ENCODE measurements around the gene LEMD1. TPM values are rescaled to one million over a fixed set of nuclear protein-coding genes. Genes with fewer than 3 reads are reported as not detected.
"Not testable (repeated sequence)": the region's sequence is repeated elsewhere in the genome, so short reads cannot be mapped to it uniquely, and the experiment has no call there.

Gene LEMD1
- total RNA-seq, 2 experiments from 2014 or later: not detected

DNA sequence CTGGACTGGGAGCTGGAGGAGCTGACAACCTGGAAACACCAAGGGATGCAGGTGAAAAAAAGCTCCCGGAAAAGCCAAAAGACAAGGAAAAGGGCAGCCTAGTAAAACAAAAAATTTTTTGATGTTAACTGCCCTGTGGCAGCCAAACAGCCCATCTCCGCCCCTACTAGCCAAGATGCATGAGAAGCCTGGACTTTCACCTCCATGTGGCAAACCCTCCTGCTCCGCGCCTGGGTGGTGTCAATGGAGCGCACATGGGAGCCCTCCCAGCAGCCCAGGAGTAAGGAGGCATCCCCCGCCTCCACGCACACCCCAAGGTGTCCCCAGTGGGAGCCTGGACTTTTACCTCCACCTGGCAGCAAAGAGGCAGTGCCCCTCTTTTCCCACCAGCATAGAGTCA lies 30.5 kb downstream of the LEMD1 start:
- Mint-ChIP-seq H3K9me3 (no peaks in the 10 kb centered on the region), H3K27me3 (peaks cover 41% of the 10 kb centered on the region), H3K36me3 (ENCODE audit: low read depth) (no peaks in the 10 kb centered on the region), H3K4me1 (ENCODE audit: low read depth) (no peaks in the 10 kb centered on the region), H3K27ac (no peak overlapping the region), H3K4me3 (no peak overlapping the region)
- TF ChIP-seq, protein P1, sequence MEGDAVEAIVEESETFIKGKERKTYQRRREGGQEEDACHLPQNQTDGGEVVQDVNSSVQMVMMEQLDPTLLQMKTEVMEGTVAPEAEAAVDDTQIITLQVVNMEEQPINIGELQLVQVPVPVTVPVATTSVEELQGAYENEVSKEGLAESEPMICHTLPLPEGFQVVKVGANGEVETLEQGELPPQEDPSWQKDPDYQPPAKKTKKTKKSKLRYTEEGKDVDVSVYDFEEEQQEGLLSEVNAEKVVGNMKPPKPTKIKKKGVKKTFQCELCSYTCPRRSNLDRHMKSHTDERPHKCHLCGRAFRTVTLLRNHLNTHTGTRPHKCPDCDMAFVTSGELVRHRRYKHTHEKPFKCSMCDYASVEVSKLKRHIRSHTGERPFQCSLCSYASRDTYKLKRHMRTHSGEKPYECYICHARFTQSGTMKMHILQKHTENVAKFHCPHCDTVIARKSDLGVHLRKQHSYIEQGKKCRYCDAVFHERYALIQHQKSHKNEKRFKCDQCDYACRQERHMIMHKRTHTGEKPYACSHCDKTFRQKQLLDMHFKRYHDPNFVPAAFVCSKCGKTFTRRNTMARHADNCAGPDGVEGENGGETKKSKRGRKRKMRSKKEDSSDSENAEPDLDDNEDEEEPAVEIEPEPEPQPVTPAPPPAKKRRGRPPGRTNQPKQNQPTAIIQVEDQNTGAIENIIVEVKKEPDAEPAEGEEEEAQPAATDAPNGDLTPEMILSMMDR (IDR thresholded peaks at IDR 0.05): no peak
- no peak overlapping the region for H3K4me3 ChIP-seq (ENCODE audit: low read length)
- ATAC-seq (ENCODE audit: poor library complexity) (no peak), DNase-seq (no peak)
- intact Hi-C loops (cut with DNase I, micrococcal nuclease): no loop called here
- no peaks in the 10 kb centered on the region for H3K4me1 ChIP-seq (ENCODE audit: insufficient read depth, low read length)
- no peaks in the 10 kb centered on the region for H3K9me3 ChIP-seq (ENCODE audit: control insufficient read depth in 1 of 2, insufficient read depth in 1 of 2, low read length in 2 of 2)
- no peaks in the 10 kb centered on the region for H3K36me3 ChIP-seq (ENCODE audit: insufficient read depth, low read length)
- CTCF ChIA-PET: interaction anchor here (1.2 kb wide), 1 partner anchor 94 kb away, joined by 6 read pairs; no protein-coding TSS in a partner anchor
- POLR2A ChIA-PET: no interaction called here
- peaks cover 7 to 11% of the 10 kb centered on the region in 2 experiments for H3K27me3 ChIP-seq (ENCODE audit: control insufficient read depth in 1 of 2, insufficient read depth in 2 of 2, low read length in 2 of 2)
- H3K27ac ChIP-seq (ENCODE audit: low read depth in 1 of 2, low read length in 2 of 2): no peak overlapping the region

DNA sequence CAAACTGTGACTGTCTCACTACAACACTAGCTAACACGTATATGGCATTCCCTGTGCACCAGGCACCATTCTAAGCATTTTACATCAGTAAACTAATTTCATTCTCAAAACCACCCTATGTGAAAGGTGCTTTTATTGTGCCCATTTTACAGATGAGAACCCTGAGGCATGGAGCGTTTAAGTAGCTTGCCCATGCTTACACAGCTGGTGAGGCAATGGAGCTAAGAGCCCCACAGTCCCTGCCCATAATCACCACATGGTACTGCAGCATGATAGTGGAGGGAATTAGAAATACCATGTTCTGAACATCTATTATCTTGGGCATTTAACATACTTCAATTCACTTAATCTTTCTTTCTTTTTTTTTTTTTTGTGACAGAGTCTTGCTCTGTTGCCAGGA lies 34.0 kb downstream of the LEMD1 start:
- no peaks in the 10 kb centered on the region for H3K36me3 Mint-ChIP-seq (ENCODE audit: low read depth)
- intact Hi-C loops (cut with DNase I, micrococcal nuclease): no loop called here
- Histone ChIP-seq H3K36me3 (ENCODE audit: insufficient read depth, low read length) (no peaks in the 10 kb centered on the region), H3K27me3 (ENCODE audit: control insufficient read depth in 1 of 2, insufficient read depth in 2 of 2, low read length in 2 of 2) (peaks cover 7 to 11% of the 10 kb centered on the region in 2 experiments), H3K4me3 (ENCODE audit: low read length) (no peak overlapping the region), H3K9me3 (ENCODE audit: control insufficient read depth in 1 of 2, insufficient read depth in 1 of 2, low read length in 2 of 2) (no peaks in the 10 kb centered on the region), H3K27ac (ENCODE audit: low read depth in 1 of 2, low read length in 2 of 2) (no peak overlapping the region), H3K4me1 (ENCODE audit: insufficient read depth, low read length) (no peaks in the 10 kb centered on the region)
- CTCF ChIA-PET: interaction anchor here (1.3 to 1.4 kb wide), 2 partner anchors 11 to 98 kb away, joined by 3 to 4 read pairs; no protein-coding TSS in a partner anchor
- no peak for ATAC-seq (ENCODE audit: poor library complexity)
- TF ChIP-seq, protein P1 (IDR thresholded peaks at IDR 0.05): no peak
- no peaks in the 10 kb centered on the region for H3K9me3 Mint-ChIP-seq
- H3K4me1 Mint-ChIP-seq (ENCODE audit: low read depth): no peaks in the 10 kb centered on the region
- no peak overlapping the region for H3K27ac Mint-ChIP-seq
- H3K27me3 Mint-ChIP-seq: peaks cover 37% of the 10 kb centered on the region
- H3K4me3 Mint-ChIP-seq: no peak overlapping the region
- DNase-seq: no peak
- POLR2A ChIA-PET: no interaction called here

DNA sequence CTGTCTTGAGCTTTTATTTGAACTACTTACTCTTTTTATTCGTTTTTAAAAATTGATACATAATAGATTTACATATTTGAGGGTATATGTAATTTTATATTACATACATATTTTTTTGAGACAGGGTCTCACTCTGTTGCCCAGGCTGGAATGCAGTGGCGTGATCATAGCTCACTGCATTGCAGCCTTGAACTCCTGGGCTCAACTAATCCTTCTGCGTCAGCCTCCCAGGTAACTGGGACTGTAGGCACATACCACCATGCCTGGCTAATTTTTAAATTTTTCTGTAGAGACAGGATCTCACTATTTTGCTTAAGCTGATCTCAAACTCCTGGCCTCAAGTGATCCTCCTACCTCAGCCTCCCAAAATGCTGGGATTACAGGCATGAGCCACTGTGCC lies 38.9 kb downstream of the LEMD1 start:
- intact Hi-C loops (cut with DNase I, micrococcal nuclease); H3K4me1 Mint-ChIP-seq (ENCODE audit: low read depth); DNase-seq; H3K27me3 ChIP-seq (ENCODE audit: control insufficient read depth in 1 of 2, insufficient read depth in 2 of 2, low read length in 2 of 2); H3K4me1 ChIP-seq (ENCODE audit: insufficient read depth, low read length); ATAC-seq (ENCODE audit: poor library complexity); H3K4me3 Mint-ChIP-seq; H3K27ac Mint-ChIP-seq; H3K36me3 ChIP-seq (ENCODE audit: insufficient read depth, low read length); POLR2A ChIA-PET; H3K4me3 ChIP-seq (ENCODE audit: low read length); H3K9me3 ChIP-seq (ENCODE audit: control insufficient read depth in 1 of 2, insufficient read depth in 1 of 2, low read length in 2 of 2); H3K27ac ChIP-seq (ENCODE audit: low read depth in 1 of 2, low read length in 2 of 2); H3K36me3 Mint-ChIP-seq (ENCODE audit: low read depth); H3K9me3 Mint-ChIP-seq: not testable (repeated sequence)
- peaks cover 21% of the 10 kb centered on the region for H3K27me3 Mint-ChIP-seq
- CTCF ChIA-PET: interaction anchor here (1.1 kb wide), 1 partner anchor 13 kb away, joined by 3 read pairs; no protein-coding TSS in a partner anchor

DNA sequence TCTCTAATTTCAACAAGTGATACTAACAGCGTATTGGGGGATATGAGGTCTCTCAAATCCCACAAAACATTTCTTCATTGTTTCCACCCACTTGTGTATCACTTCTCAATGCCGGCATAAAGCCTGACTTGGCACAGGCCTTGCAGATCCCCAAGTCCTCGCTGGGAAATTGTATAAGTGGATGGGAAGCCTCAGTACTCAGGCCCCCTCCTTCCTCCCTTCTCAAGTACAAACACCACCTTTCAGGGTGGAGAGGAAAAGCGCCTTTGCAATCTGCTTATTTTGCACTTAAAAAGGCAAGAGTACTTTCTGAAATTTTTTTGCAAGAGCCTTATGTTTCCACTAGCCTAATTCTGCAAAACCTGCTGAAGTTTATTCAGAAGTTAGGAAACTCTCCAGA lies 39.3 kb downstream of the LEMD1 start:
- Histone ChIP-seq H3K27ac (ENCODE audit: low read depth in 1 of 2, low read length in 2 of 2) (no peak overlapping the region), H3K4me3 (ENCODE audit: low read length) (no peak overlapping the region), H3K27me3 (ENCODE audit: control insufficient read depth in 1 of 2, insufficient read depth in 2 of 2, low read length in 2 of 2) (peaks cover 0 to 4% of the 10 kb centered on the region in 2 experiments), H3K4me1 (ENCODE audit: insufficient read depth, low read length) (no peaks in the 10 kb centered on the region), H3K9me3 (ENCODE audit: control insufficient read depth in 1 of 2, insufficient read depth in 1 of 2, low read length in 2 of 2) (no peaks in the 10 kb centered on the region), H3K36me3 (ENCODE audit: insufficient read depth, low read length) (no peaks in the 10 kb centered on the region)
- H3K27me3 Mint-ChIP-seq: peaks cover 25% of the 10 kb centered on the region
- ATAC-seq (ENCODE audit: poor library complexity) (no peak), DNase-seq (no peak)
- H3K27ac Mint-ChIP-seq: no peak overlapping the region
- no peak overlapping the region for H3K4me3 Mint-ChIP-seq
- POLR2A ChIA-PET: no interaction called here
- no peaks in the 10 kb centered on the region for H3K36me3 Mint-ChIP-seq (ENCODE audit: low read depth)
- H3K4me1 Mint-ChIP-seq (ENCODE audit: low read depth): no peaks in the 10 kb centered on the region
- CTCF ChIA-PET: no interaction called here
- no peaks in the 10 kb centered on the region for H3K9me3 Mint-ChIP-seq
- intact Hi-C loops (cut with DNase I, micrococcal nuclease): no loop called here
- TF ChIP-seq, protein P1 (IDR thresholded peaks at IDR 0.05): no peak

Measured in CD4-positive, alpha-beta T cell (primary cell).